Measurements from ENCODE around the gene KRT78. TPM values are rescaled to one million over a fixed set of nuclear protein-coding genes. Genes with fewer than 3 reads are reported as not detected.

KRT78 gene
- total and polyA plus RNA-seq, 9 of the 15 experiments (the other 6 are each of a cell fraction or from before 2014, with no cell fraction given), result not detected

- H3K27ac ChIP-seq (ENCODE audit: extremely low read depth, low read depth, low read length), result no peak overlapping the region
Measured at GRCh38 chr12:52799505-52800211, 49.1 kb downstream of the KRT78 start.

GRCh38 chr12:52798671-52799504, 49.9 kb downstream of the KRT78 start:
- peaks cover 28 to 37% of the 10 kb centered on the region in 2 experiments; a peak in 4 of 5 replicates for H3K4me1 ChIP-seq (replicated peaks in 1 of 2; ENCODE audit: control insufficient read depth in 2 of 2, insufficient read depth in 2 of 2, low read length in 2 of 2)
- DNase-seq (ENCODE audit: extremely low read depth in 1 of 4, low spot score in 3 of 4) (no peak), ATAC-seq (no peak), FAIRE-seq (peak; percentile 54)
- no peaks in the 10 kb centered on the region for H3K79me2 ChIP-seq (ENCODE audit: control insufficient read depth, insufficient read depth, low read length)
- H3K4me2 ChIP-seq (ENCODE audit: insufficient read depth, low read length), result no peak overlapping the region
- H4K20me1 ChIP-seq (replicated peaks; ENCODE audit: control insufficient read depth, insufficient read depth, low read length), result no peaks in the 10 kb centered on the region
- peak overlapping the region; percentile 46; the same call in 1 of the 2 replicates for H2AFZ ChIP-seq (ENCODE audit: low read depth, low read length)
- BruUV-seq (replicated peaks), result no TSS peak
- intact Hi-C loops (cut with micrococcal nuclease), result no loop called here
- H3K4me3 ChIP-seq, result no peak overlapping the region
- in situ Hi-C loops (cut with MboI), result no loop called here
- CTCF ChIA-PET (ENCODE audit: low intra/inter-chr PET ratio), result no interaction called here
- POLR2A ChIA-PET, result interaction anchor here (1.5 to 1.9 kb wide), 2 partner anchors 8 to 10 kb away, joined by 5 to 11 read pairs; no protein-coding TSS in a partner anchor
- no peaks in the 10 kb centered on the region for H3K36me3 ChIP-seq (ENCODE audit: control insufficient read depth, insufficient read depth, low read length)
- no peaks in the 10 kb centered on the region for H3K9me1 ChIP-seq (ENCODE audit: control insufficient read depth, insufficient read depth, low read length)
- no peak overlapping the region for H3K9ac ChIP-seq (ENCODE audit: insufficient read depth in 1 of 2, low read depth in 2 of 2, low read length in 2 of 2)
- WGBS (ENCODE audit: insufficient coverage, low coverage, missing lambda C conversion rate), result 22% methylated on average over 7 of the region's 7 CpGs
- H3K9me3 ChIP-seq (replicated peaks; ENCODE audit: control insufficient read depth, insufficient read depth, low read depth, low read length), result no peaks in the 10 kb centered on the region
- no peak overlapping the region for H3K27ac ChIP-seq (ENCODE audit: extremely low read depth, low read depth, low read length)
- no peaks in the 10 kb centered on the region for H3K27me3 ChIP-seq (ENCODE audit: control insufficient read depth in 2 of 2, insufficient read depth in 2 of 2, low read length in 2 of 2)
- TF ChIP-seq NFRKB (IDR thresholded peaks at IDR 0.05; ENCODE audit: low read depth) (no peak), PRPF4 (IDR thresholded peaks at IDR 0.05; ENCODE audit: insufficient read depth, low read depth, low read length, poor library complexity, severe bottlenecking) (no peak), CTCFL (IDR thresholded peaks at IDR 0.05; ENCODE audit: borderline replicate concordance, insufficient read depth, low read depth, low read length, poor library complexity, severe bottlenecking) (no peak), ATF3 (IDR thresholded peaks at IDR 0.05) (peak; percentile 60), ATF3 (CRISPR knock-in tag; conservative IDR thresholded peaks at IDR 0.05) (no peak), JUND (IDR thresholded peaks at IDR 0.05; ENCODE audit: borderline replicate concordance, low read depth, low read length) (peak; percentile 46; the same call in 1 of the 2 replicates), JUND (tag; IDR thresholded peaks at IDR 0.05; ENCODE audit: borderline replicate concordance, low read depth, low read length) (no peak), FOSL1 (tag; conservative IDR thresholded peaks at IDR 0.05) (peak; percentile 67)

More at GRCh38 chr12:52799505-52800211, 49.1 kb downstream of the KRT78 start:
- Histone ChIP-seq H3K9me3 (replicated peaks; ENCODE audit: control insufficient read depth, insufficient read depth, low read depth, low read length) (no peaks in the 10 kb centered on the region), H3K79me2 (ENCODE audit: control insufficient read depth, insufficient read depth, low read length) (no peaks in the 10 kb centered on the region), H3K36me3 (ENCODE audit: control insufficient read depth, insufficient read depth, low read length) (no peaks in the 10 kb centered on the region), H3K4me2 (ENCODE audit: insufficient read depth, low read length) (no peak overlapping the region), H4K20me1 (replicated peaks; ENCODE audit: control insufficient read depth, insufficient read depth, low read length) (no peaks in the 10 kb centered on the region), H3K9ac (ENCODE audit: insufficient read depth in 1 of 2, low read depth in 2 of 2, low read length in 2 of 2) (no peak overlapping the region), H3K4me1 (replicated peaks in 1 of 2; ENCODE audit: control insufficient read depth in 2 of 2, insufficient read depth in 2 of 2, low read length in 2 of 2) (peaks cover 25 to 32% of the 10 kb centered on the region in 2 experiments; a peak in 4 of 5 replicates), H3K4me3 (no peak overlapping the region), H2AFZ (ENCODE audit: low read depth, low read length) (no peak overlapping the region), H3K9me1 (ENCODE audit: control insufficient read depth, insufficient read depth, low read length) (no peaks in the 10 kb centered on the region), H3K27me3 (ENCODE audit: control insufficient read depth in 2 of 2, insufficient read depth in 2 of 2, low read length in 2 of 2) (no peaks in the 10 kb centered on the region)
- WGBS (ENCODE audit: insufficient coverage, low coverage, missing lambda C conversion rate), result 63% methylated on average over 5 of the region's 5 CpGs
- TF ChIP-seq ZBTB7A (IDR thresholded peaks at IDR 0.05; ENCODE audit: borderline replicate concordance, control insufficient read depth, low read depth, low read length) (no peak), FOSL1 (tag; conservative IDR thresholded peaks at IDR 0.05) (0 out of 2 replicates have a peak, but pooled peaks have one; percentile 10)
- in situ Hi-C loops (cut with MboI), result no loop called here
- ChIA-PET POLR2A (interaction anchor here (0.7 kb wide), 1 partner anchor 126 kb away, joined by 3 read pairs; no protein-coding TSS in a partner anchor), CTCF (ENCODE audit: low intra/inter-chr PET ratio) (no interaction called here)
- intact Hi-C loops (cut with micrococcal nuclease), result no loop called here
- ATAC-seq (no peak), FAIRE-seq (no peak), DNase-seq (ENCODE audit: extremely low read depth in 1 of 4, low spot score in 3 of 4) (no peak)
- BruUV-seq (replicated peaks), result no TSS peak

All from K562 (cell line).